Activated CD8-positive, alpha-beta memory T cell treated with anti-CD3 and anti-CD28 coated beads for 36 hours (primary cell): Measurements from ENCODE around the gene TBX20. TPM values are rescaled to one million over a fixed set of nuclear protein-coding genes. Genes with fewer than 3 reads are reported as not detected.
"Not testable (repeated sequence)": the region's sequence is repeated elsewhere in the genome, so short reads cannot be mapped to it uniquely, and the experiment has no call there.

ENCODE experiments used
- CTCF ChIA-PET: fragments of 350-600 bp; sonication (Branson Sonifier 250); formaldehyde crosslinking; loops from one replicate; lab custom pipeline; 2021; ENCODE audit warnings: antibody characterized with exemption; lab: Charles Lee
- POLR2A ChIA-PET: fragments of 350-600 bp; sonication (Branson Sonifier 250); formaldehyde crosslinking; loops from one replicate; lab custom pipeline; 2021; ENCODE audit warnings: antibody characterized with exemption; lab: Charles Lee
- total RNA-seq, 2 experiments: library from RNA; stranded (reverse); gene quantifications; one replicate each; pipeline ENCODE4 v1.2.3, GENCODE V29; 2021

The TBX20 gene
- total RNA-seq, 2 experiments from 2014 or later: not detected

DNA sequence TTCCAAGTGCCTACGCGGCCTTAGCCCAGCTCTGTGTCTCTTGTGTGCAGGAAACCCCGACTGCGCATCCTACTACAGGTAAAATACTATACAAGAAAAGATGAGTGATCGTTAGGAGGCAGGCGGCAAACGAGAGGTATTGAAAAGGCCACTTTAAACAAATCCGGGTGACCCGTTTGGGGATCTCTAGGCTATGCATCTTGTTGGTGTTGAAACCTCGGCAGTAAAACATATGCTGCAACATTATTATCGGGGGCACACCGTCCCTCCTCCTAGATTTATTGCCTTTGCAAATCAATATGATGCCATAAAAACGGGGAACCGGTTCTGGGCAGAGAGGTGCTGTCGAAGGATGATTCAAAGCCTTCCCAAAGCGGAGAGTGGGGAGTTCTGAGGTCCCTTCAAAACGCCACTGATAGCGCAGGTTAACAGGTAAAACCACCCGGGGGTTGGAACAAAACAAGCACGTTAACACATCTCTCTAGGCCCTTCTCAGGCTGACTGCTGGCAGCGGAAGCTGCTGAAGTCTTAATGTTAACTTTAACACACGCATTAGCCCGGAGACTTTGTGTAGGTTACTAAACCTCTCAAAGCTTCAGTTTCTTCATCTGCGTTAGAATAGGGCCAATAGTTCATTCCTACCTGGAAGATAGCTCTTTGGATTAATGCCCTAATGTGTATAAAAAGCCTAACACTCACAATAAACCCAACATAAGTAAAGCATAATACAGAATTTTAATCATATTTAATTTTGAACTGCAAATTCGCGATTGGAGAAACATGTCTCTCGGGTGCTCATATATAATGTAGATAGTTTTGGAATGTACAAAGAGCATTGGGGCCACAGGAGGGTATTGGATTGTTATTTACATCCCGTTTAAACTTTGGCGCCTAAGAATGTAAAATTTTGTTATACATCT, 2.6 kb upstream of the TBX20 start:
- ChIA-PET POLR2A (no interaction called here), CTCF (no interaction called here)

DNA sequence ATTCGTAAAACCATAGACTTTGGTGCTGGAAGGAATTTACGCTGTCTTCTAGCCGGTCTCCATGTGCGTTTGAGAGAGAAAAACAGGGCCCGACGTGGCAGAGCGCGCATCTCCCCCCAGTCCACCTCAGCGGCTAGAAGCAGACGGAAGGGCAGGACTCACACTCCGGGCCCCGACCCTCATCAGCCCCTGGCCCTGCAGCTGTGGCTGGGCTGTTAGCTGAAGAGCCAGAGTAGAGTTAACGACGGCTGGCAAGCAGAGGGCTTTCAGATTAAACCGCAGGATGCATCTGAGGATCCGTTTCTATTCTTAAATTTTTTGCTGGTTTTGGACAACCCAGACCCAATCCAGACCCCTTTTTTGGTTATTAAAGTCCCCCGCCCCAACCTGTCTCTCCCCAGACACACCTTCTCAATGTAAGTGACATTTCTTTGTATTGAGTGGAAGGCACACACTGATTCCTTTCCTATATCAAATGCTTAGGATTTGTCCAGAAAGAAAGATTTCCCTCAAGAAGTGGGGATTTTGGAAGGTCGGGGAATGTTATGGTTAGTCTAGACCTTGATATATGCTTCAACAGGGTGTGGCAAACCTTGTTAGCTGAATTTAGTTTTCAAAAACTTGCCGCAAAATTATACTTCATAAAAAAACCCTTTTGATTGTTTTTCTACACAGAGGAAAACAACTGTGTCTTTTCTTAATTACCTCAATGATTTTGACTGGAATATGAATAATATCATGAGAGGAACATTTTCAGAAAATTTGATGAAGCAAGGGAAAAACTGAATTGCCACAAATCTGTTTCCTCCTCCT, 1.7 kb upstream of the TBX20 start:
- ChIA-PET CTCF (no interaction called here), POLR2A (no interaction called here)

DNA sequence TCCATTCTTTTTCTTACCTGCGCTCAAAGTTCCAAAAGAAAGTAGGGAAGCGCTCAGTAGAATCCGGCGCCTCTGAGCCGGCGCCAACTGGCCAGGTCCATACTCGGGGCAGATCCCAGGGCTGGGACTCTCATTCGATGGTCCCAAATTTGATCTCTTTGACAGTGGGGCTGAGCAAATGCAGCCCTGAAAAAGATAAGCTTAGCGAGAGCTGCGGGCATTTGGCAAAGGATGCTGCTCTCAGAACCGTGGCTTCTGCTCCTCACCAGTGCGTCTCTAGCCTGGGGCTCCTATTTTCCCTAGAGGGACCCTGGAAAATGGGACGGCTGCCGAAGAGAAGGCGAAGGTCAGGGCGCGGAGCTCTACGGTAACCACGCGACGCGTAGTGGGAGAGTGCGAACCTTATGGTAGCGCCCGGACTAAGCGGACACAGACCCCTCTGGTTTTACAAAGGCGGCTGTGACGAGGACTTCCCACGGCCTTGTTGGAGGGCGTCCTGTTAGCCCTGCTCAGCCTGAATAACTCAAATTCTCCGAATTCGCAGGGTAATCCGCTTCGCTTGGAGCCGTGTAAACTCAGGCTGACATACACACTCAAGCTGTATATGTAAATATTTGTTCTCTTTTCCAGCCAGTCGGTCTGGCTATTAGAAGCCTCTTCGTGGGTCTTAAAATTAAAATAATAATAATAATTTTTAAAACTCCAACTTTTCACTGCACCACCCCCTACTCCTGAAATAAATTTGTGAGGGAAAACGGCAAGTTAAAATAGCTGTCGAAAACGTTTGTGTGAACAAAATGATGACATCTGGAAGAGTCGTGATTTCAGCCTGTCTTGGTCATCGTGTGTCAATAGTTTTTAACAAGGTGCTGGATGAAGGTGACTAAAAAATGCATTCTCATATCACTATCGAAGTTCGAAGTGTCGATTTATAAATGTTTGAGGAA, 869 bp upstream of the TBX20 start:
- CTCF ChIA-PET: no interaction called here
- POLR2A ChIA-PET: no interaction called here

DNA sequence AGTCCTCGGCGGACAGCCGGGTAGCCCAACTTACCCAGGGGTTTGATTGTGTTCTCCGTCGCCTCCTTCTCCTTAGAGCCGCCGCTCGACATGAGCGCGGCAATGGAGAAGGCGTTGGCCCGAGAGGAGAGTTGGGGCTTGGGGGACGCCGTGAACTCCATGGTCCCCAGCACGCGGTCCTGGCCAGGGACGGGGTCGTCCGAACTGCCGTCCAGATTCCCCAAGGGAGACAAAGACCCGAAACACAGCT, 515 bp downstream of the TBX20 start:
- CTCF ChIA-PET: no interaction called here
- POLR2A ChIA-PET: no interaction called here

DNA sequence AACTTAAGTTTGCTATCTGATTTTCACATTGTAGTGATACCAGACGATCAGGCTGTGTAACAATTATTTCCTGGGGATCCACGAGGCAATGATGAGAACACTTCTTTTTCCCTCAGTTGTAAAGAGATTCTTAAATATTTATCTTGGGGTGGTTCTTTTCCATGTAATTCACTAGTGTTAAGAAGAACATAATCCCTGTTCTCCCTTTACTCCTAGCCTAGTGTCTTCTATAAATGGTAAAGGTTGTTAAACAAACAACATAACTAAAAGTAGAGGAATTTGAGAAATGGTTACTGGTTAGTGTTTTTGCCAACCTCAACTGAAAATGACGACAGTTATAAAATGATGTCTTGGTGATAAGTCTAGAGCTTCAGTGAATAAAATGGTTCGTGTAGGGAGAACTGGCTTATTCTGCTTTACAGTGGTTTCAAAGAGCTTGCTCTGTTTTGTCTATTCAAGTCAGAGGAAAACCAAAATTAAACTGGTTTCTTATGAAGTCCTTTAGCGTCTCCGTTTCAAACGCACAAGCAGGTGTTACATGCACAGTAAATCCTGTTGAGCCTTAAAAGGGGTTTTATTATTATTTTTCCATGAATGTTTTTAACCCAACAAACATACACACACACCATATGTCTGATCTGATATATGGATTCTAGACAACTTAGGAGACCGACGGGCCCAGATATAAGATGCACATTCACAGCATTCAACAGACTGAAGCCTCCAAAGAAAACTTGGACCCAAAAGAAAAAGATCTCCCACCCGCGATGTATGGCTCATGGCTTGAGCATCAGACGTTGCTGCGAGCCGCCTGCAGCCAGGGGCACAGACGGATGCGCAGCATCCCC, 1.1 kb downstream of the TBX20 start:
- ChIA-PET POLR2A (no interaction called here), CTCF (no interaction called here)

DNA sequence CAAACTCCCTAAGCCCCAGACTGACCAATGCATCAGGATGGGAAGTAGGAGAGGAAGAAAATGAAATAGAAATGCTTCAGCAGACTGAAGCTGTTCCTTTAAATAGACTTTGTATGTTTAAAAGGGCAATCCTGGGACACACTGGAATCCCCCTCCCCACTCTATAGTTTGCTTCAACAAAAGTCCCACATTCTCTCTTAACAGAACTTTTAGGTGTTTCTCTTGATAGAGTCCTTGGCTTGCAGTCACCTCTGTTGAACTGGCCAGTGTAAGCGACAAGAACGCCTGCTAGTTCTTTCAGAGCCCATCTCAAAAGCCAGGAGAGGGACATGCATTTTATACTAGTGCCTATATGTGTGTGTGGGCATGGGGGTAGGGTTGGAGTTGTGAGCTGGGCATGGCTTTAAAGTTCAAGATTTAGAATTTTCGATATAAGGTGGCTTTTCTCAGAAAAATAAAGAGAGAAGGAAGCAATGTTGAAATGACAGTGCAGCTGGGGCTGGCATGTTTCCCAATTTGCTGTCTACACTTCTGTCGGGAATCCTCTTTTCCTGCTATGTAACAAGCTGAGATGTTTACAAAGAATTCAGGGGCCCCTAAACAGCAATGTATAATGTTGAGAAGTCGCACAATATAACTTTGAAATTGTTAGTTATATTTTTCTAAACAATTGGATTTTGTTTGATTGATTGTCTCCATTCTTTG, 2.1 kb downstream of the TBX20 start:
- ChIA-PET CTCF (interaction anchor here (0.6 kb wide), 1 partner anchor 39 kb away, joined by 3 read pairs; no protein-coding TSS in a partner anchor), POLR2A (no interaction called here)

DNA sequence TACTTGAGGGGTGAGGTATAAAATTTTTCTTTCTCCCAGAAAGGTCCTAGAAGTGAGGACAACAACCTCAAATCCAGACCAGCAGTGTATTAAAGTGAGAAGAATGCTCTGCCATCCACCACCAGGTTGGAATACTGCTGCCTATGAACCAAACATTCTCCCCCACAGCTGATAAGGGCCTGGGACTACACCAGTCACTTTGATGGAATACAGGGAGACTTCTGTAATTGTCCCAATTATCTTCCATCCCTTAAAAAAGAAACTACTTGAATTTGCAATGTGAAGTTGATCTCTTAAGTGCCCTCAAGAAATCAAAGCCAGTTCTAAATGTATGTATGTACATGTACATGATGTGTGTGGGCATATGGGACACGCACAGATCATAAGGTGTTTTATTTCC, 3.0 kb downstream of the TBX20 start:
- ChIA-PET CTCF (interaction anchor here (0.6 kb wide), 1 partner anchor 40 kb away, joined by 3 read pairs; no protein-coding TSS in a partner anchor), POLR2A (no interaction called here)

DNA sequence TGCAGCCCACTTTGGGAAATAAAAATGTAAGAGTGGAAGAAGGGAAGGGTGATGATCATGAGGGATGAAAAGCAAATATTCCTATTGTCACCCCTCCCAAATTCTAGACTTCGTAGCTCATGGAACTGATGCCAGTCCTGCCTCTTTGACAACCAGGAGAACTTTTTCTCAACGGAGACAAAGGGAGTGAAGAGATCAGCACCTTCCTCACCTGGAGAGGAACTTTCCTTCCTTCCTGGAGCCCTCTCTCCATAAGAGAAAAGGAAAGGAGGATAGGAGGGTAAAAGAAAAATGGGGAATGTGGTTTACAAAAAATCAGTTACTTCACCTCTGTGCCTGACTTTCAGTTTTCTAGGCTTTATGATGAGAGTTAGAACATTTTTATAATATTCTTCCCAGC, 3.4 kb downstream of the TBX20 start:
- ChIA-PET POLR2A (no interaction called here), CTCF (no interaction called here)

DNA sequence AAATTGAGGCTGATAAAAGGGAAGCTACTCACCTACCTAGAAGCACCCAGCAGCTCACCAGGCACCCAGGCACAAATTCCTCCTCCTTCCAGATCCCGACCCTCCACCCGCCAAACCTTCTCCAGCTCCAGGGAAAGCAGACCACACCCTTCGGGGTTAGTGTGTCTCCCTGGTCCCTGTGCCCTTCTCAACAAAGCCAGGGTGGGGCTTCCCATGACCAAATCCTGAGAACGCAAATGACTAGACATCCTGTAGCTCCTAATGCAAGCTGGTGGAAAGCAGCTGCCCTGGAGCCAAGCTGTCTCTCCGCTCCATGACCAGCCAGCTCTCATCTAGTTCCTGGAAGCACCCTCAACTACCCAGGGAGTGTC, 4.4 kb downstream of the TBX20 start:
- POLR2A ChIA-PET: no interaction called here
- CTCF ChIA-PET: no interaction called here

DNA sequence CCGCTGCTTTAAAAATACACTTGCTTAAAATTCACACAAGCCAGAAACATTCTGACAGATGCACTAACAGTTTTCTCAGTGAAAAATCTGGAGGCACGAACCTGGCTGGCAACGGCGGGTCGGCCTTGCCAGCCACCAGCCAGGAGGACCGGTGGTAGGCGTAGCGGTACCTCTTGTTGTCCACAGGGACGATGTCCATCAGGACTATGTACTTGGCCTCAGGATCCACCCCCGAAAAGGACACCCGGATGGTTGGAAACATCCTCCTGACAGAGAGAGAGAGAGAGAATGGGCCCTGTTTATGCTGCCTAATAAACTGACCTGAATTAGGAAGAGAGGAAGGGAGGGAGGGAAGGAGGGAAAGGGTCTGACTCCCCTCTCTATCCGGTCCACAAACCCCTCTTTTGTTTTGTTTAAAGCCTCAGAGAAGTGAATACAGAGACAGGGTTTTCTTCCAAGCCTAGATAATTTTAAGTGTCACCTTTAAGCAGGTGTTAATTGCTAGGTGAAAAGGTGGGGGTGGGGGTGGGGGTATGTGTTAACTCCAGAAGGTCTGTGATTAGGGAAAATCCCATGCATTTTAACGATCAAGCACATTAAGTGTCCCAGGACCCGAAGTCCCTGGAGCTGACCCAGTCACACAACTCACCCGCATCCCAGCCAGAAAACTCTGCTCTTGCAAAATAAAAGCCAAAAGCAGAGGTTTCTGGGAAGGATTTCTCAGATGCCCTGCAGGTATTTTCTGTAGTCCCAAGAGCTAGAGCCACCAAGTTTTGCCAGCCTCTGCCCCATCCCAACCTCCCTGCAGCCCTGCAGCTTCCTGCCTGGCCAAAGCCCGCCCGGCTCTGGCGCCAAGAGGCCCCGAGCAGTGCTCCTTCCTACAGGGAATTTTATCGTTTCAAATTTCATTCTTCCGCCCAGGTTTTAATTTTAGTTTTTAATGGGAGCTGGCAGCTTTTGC, 5.0 kb downstream of the TBX20 start:
- POLR2A ChIA-PET: no interaction called here
- CTCF ChIA-PET: no interaction called here

DNA sequence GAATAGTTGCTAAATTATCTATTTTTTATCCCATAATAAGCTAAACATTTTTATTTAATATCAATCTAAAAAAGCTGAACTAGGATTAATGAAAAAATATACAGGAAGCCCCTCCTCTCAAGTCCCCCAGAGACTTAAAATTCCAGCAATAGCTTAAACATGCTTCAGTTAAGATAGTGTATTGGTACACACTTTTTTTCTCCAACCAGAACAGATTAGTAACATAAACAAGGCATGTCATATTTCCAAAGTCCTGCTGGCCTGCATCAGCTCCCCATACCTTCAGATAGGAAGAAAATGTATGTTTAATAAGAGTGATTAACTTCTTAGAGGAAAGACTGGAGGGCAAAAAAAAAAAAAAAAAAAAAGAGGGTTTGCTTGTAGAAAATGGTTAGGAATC, 7.1 kb downstream of the TBX20 start:
- ChIA-PET POLR2A (no interaction called here), CTCF (no interaction called here)

DNA sequence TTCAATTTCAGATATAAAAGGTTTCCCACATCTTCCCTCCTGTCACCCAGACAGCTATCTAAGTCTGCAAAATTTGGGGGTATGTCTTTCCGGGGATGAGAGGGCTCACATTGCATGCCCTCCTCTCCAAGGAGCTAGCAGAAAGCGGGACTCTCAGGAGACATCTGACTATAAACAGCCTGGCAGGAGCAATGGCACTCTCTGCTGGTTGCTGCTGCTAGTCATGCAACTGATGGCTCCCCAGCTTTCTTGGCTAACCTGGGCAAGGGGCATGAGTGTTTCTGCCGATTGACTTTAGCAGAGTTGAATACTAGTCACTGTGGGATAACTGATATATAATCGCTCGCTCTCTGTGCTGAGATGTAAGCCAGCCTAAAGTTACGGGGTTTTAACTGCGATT, 12.0 kb downstream of the TBX20 start:
- CTCF ChIA-PET: no interaction called here
- POLR2A ChIA-PET: no interaction called here

DNA sequence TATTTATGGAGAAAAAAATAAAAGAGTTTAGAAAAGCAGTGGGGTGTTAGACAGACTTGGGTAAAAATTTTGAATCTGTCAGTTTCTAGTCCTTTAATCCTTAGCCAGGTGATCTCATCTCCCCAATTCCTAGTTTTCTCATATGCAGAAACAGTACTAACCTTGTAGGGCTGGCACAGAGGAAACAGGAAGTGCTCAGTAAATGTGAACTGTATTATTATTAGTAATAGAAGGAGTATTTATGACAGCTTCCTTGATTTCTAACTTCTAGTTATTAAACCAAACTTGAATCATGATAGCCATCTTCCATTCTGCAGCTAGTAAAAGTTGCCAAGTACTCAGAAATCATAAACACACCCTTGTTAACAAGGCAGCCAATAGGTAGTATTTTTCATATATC, 12.5 kb downstream of the TBX20 start:
- ChIA-PET POLR2A (no interaction called here), CTCF (no interaction called here)

DNA sequence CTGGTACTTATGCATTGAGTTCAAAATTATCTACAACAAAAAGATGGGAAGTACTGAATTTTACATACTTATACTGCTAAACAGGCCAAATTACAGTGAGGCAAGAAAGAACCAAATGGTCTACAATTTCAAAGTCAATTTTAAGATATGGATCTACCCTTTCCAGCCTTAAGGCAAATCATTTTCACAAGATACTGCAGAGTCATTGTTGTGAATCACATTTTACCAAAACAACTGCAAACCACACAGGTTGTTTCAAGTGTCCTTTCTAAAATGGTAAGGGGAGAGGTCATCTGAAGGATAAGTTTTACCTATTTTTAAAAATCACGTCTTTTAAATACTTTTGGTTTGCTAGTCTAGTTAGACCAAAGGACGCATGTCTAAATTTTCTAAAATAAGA, 12.9 kb downstream of the TBX20 start:
- CTCF ChIA-PET, POLR2A ChIA-PET: not testable (repeated sequence)

DNA sequence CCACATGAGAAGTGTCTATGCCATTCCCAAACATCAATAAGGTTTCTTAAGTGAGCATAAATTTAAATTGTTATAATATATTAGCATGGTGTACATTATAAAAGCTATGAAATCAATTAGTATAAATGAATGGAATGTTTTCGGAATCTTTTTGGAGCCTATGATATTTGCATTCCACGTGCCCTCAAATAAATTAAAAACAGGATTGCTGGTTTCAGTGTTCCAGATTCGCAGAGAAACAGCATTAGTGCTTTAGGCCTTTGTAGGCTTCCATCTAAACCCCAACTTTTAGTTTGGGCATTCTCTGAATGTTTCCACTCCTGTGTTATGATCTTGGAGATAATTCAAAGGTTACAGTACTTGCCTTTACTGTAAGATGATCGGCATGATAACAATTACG, 15.4 kb downstream of the TBX20 start:
- POLR2A ChIA-PET, CTCF ChIA-PET: not testable (repeated sequence)

DNA sequence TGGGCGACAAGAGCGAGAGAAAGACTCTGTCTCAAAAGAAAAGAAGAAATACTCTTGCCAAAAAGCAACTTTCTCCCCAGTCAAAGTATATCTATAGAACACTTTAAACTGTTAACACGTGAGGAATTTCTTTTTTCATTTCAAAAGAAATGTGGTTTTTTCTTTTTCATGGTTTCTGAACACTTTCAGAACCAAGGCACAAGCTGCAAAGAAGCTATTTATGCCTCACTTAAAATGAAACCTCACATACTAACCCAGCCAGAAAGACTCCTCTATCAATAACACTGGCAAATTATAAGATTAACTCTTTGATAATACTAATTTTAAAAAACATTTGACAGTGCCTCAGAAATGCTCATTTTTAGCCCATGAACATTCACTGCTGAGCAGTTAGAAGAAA, 20.9 kb downstream of the TBX20 start:
- POLR2A ChIA-PET: no interaction called here
- CTCF ChIA-PET: no interaction called here

DNA sequence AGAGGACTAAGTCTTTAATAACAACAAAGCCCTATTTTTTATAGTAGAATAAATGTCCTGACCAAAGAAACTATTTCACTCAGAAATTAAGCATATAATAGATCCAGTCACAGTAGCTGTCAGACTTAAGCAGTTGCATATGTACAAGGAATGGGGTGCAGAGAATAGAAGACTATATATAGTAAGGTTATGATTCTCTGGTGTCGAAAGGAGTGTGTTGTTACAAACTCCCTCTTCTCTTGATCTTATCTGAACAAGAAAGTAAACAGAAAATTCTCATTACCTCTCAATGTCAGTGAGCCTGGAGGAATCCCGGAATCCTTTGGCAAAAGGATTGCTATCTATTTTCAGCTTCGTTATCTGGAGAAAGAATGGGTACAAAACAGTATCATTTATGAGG, 22.7 kb downstream of the TBX20 start:
- CTCF ChIA-PET: not testable (repeated sequence)

More for the DNA sequence above, 22.7 kb downstream of the TBX20 start:
- POLR2A ChIA-PET: not testable (repeated sequence)
